HepG2 (cell line): Measurements from ENCODE around the gene HSD3B7. TPM values are rescaled to one million over a fixed set of nuclear protein-coding genes. Genes with fewer than 3 reads are reported as not detected.

Source experiments
- ATF1 ChIP-seq: IDR thresholded peaks from 2 replicates; pipeline ENCODE4 v1.6.1; 2016; ENCODE audit warnings: mild to moderate bottlenecking, control low read depth
- BCLAF1 ChIP-seq: fragments of 450-650 bp; IDR thresholded peaks from 2 replicates; pipeline ENCODE4 v1.6.1; 2017; ENCODE audit warnings: mild to moderate bottlenecking
- CENPBD1 ChIP-seq: sonication (generic); formaldehyde crosslinking; IDR thresholded peaks from 2 replicates; pipeline ENCODE4 v1.8.0; 2022; ENCODE audit warnings: missing genetic modification reagents, low read depth, mild to moderate bottlenecking, borderline replicate concordance
- GRHL1 ChIP-seq: sonication (generic); formaldehyde crosslinking; conservative IDR thresholded peaks from 2 replicates; pipeline ENCODE4 v1.8.0; 2022; ENCODE audit warnings: missing genetic modification reagents
- HOXA5 ChIP-seq: sonication (generic); formaldehyde crosslinking; IDR thresholded peaks from 2 replicates; pipeline ENCODE4 v1.4.0; 2020; ENCODE audit warnings: missing genetic modification reagents
- HOXD1 ChIP-seq: sonication (generic); formaldehyde crosslinking; IDR thresholded peaks from 2 replicates; pipeline ENCODE4 v1.5.0; 2020; ENCODE audit warnings: missing genetic modification reagents
- IRF1 ChIP-seq: sonication (generic); formaldehyde crosslinking; IDR thresholded peaks from 2 replicates; pipeline ENCODE4 v1.4.0; 2020; ENCODE audit warnings: low read depth, mild to moderate bottlenecking, missing genetic modification reagents
- KMT2B ChIP-seq: IDR thresholded peaks from 2 replicates; pipeline ENCODE4 v1.6.1; 2016; ENCODE audit warnings: missing genetic modification reagents, missing compliant biosample characterization
- MTA1 ChIP-seq: sonication (generic); formaldehyde crosslinking; IDR thresholded peaks from 2 replicates; pipeline ENCODE4 v1.4.0; 2020; ENCODE audit warnings: missing genetic modification reagents, mild to moderate bottlenecking, borderline replicate concordance
- MXD3 ChIP-seq: IDR thresholded peaks from 2 replicates; pipeline ENCODE4 v1.6.1; 2016; ENCODE audit warnings: mild to moderate bottlenecking, missing biosample characterization, missing genetic modification reagents
- NFKB2 ChIP-seq: sonication (generic); formaldehyde crosslinking; IDR thresholded peaks from 2 replicates; pipeline ENCODE4 v1.4.0; 2020; ENCODE audit warnings: missing genetic modification reagents, borderline replicate concordance
- NR3C1 ChIP-seq: sonication (generic); formaldehyde crosslinking; IDR thresholded peaks from 2 replicates; pipeline ENCODE4 v1.4.0; 2020; ENCODE audit warnings: missing genetic modification reagents
- PRMT3 ChIP-seq: sonication (generic); formaldehyde crosslinking; IDR thresholded peaks from 2 replicates; pipeline ENCODE4 v1.8.1; 2022; ENCODE audit warnings: low read depth, mild to moderate bottlenecking, moderate library complexity, missing genetic modification reagents, borderline replicate concordance
- SCMH1 ChIP-seq: sonication (generic); formaldehyde crosslinking; IDR thresholded peaks from 2 replicates; pipeline ENCODE4 v1.9.0; 2021; ENCODE audit warnings: missing genetic modification reagents, mild to moderate bottlenecking, borderline replicate concordance
- SMAD1 ChIP-seq: sonication (generic); formaldehyde crosslinking; IDR thresholded peaks from 2 replicates; pipeline ENCODE4 v1.4.0; 2020; ENCODE audit warnings: missing genetic modification reagents, low read depth, mild to moderate bottlenecking, borderline replicate concordance
- SP1 ChIP-seq, 2 experiments: fragments of 450-650 bp in 1 of 2; sonication (generic) in 1 of 2; formaldehyde crosslinking in 1 of 2; IDR thresholded peaks; 2 replicates each; pipeline versions ENCODE4 v1.4.0 to v1.6.1; 2016 to 2020; ENCODE audit warnings: missing genetic modification reagents in 1 of 2
- TSC22D2 ChIP-seq: sonication (generic); formaldehyde crosslinking; IDR thresholded peaks from 2 replicates; pipeline ENCODE4 v1.5.1; 2020; ENCODE audit warnings: missing genetic modification reagents, mild to moderate bottlenecking, borderline replicate concordance
- U2AF1 ChIP-seq: fragments of 200-400 bp; formaldehyde crosslinking; optimal IDR thresholded peaks from 2 replicates; pipeline ENCODE3; 2017; ENCODE audit warnings: mild to moderate bottlenecking, low read depth, low read length
- ZFP1 ChIP-seq: IDR thresholded peaks from 2 replicates; pipeline ENCODE4 v1.6.1; 2016
- ZNF296 ChIP-seq: sonication (generic); formaldehyde crosslinking; conservative IDR thresholded peaks from 2 replicates; pipeline ENCODE4 v1.5.0; 2020; ENCODE audit warnings: mild to moderate bottlenecking, missing genetic modification reagents
- ZSCAN20 ChIP-seq: sonication (generic); formaldehyde crosslinking; IDR thresholded peaks from 2 replicates; pipeline ENCODE4 v1.4.0; 2020; ENCODE audit warnings: missing genetic modification reagents, mild to moderate bottlenecking, borderline replicate concordance
- polyA plus RNA-seq, 8 experiments: library from polyadenylated mRNA; depleted of rRNA in 3 of 8; stranded (reverse) in 7 of 8; unstranded in 1 of 8; fragments of >200 nt; fragmentation: Illumina TruSeq in 4 of 8; extraction: Trizol in 4 of 8; gene quantifications; 2 replicates each; pipeline versions ENCODE4 v1.2.1 to v1.2.3, GENCODE V29; 2011 to 2016; ENCODE audit warnings: low read depth in 4 of 8, missing spikeins in 1 of 8, mixed read lengths in 1 of 8; ENCODE audit not compliant: insufficient read depth in 1 of 8
- total RNA-seq, 5 experiments: library from RNA; depleted of rRNA; stranded (reverse); fragments of >200 nt; fragmentation: Illumina TruSeq; extraction: Trizol; gene quantifications; 2 replicates each; pipeline ENCODE4 v1.2.3, GENCODE V29; 2016; ENCODE audit warnings: low read depth in 1 of 5

The HSD3B7 gene
- total and polyA plus RNA-seq, 2 of the 13 experiments (the other 11 are each of a cell fraction or from before 2014, with no cell fraction given) = 32.9 to 69.7 TPM

GRCh38 chr16:30957456-30958174 is 27.4 kb upstream of the HSD3B7 start, which contains the start of gene SETD1A (continued):
- no peak for TF ChIP-seq BCLAF1
- no peak; the same call in 1 of the 2 replicates for TF ChIP-seq ZNF296
- TF ChIP-seq NR3C1 (CRISPR knock-in tag) = no peak
- TF ChIP-seq KMT2B = peak; percentile 58
- peak; percentile 72; the same call in 1 of the 2 replicates for TF ChIP-seq NFKB2 (CRISPR knock-in tag)
- TF ChIP-seq SMAD1 (CRISPR knock-in tag) = no peak
- peak; percentile 62; the same call in 1 of the 2 replicates for TF ChIP-seq MTA1
- TF ChIP-seq IRF1 (CRISPR knock-in tag) = no peak
- no peak for TF ChIP-seq GRHL1 (CRISPR knock-in tag)
- no peak; the same call in 1 of the 2 replicates for TF ChIP-seq TSC22D2 (CRISPR knock-in tag)
- TF ChIP-seq U2AF1 = peak; percentile 99
- TF ChIP-seq ATF1 (CRISPR knock-in tag) = peak; percentile 85
- TF ChIP-seq SCMH1 (CRISPR knock-in tag) = no peak
- TF ChIP-seq HOXD1 (CRISPR knock-in tag) = no peak; the same call in 1 of the 2 replicates
- no peak for TF ChIP-seq PRMT3 (CRISPR knock-in tag)
- TF ChIP-seq HOXA5 (CRISPR knock-in tag) = peak; percentile 93
- no peak for TF ChIP-seq ZFP1 (CRISPR knock-in tag)
- TF ChIP-seq CENPBD1 = no peak; the same call in 1 of the 2 replicates
- TF ChIP-seq ZSCAN20 = 0 out of 2 replicates have a peak, but pooled peaks have one; percentile 17
- no peak for TF ChIP-seq SP1 (IDR thresholded peaks at IDR 0.05)
- TF ChIP-seq SP1 (CRISPR knock-in tag; IDR thresholded peaks at IDR 0.05) = peak; percentile 99
- peak; percentile 25; the same call in 1 of the 2 replicates for TF ChIP-seq MXD3 (CRISPR knock-in tag)
